ENCODE measurements around the gene PKMYT1.

The PKMYT1 gene

DNA sequence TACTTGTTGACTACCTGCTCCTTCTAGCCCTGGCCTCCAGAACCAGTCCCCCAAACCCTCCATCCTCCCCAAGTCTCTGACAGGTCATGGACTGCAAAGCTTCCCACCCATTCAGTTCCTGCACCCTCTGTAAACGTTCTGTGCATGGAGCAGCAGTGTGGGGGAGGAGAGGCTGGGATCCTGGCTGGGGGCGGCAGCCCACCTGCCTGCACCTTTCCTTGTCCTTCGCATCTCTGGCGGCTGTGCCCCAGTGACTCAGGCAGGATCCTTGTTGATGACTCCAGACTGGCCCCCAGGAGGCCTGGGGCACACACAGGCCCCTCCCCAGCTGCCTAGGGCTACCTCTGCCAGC, 1.6 kb upstream of the PKMYT1 start:
- Histone ChIP-seq H3K9me3 (ENCODE audit: insufficient read depth, low read length) (no peaks in the 10 kb centered on the region), H3K79me2 (ENCODE audit: low read length) (peaks cover 29% of the 10 kb centered on the region), H4K20me1 (ENCODE audit: insufficient read depth, low read length) (no peaks in the 10 kb centered on the region), H3K4me2 (ENCODE audit: low read length) (no peak overlapping the region), H3K27me3 (ENCODE audit: low read depth, low read length) (no peaks in the 10 kb centered on the region), H3K27ac (ENCODE audit: low read length) (no peak overlapping the region), H3K36me3 (replicated peaks; ENCODE audit: low read depth, low read length) (peaks cover 10% of the 10 kb centered on the region), H3K4me1 (ENCODE audit: low read length) (peaks cover 7% of the 10 kb centered on the region), H3K9ac (ENCODE audit: low read length) (no peak overlapping the region), H3K4me3 (ENCODE audit: low read length) (no peak overlapping the region), H2AFZ (ENCODE audit: low read depth, low read length) (no peak overlapping the region)
- TF ChIP-seq, protein P1, sequence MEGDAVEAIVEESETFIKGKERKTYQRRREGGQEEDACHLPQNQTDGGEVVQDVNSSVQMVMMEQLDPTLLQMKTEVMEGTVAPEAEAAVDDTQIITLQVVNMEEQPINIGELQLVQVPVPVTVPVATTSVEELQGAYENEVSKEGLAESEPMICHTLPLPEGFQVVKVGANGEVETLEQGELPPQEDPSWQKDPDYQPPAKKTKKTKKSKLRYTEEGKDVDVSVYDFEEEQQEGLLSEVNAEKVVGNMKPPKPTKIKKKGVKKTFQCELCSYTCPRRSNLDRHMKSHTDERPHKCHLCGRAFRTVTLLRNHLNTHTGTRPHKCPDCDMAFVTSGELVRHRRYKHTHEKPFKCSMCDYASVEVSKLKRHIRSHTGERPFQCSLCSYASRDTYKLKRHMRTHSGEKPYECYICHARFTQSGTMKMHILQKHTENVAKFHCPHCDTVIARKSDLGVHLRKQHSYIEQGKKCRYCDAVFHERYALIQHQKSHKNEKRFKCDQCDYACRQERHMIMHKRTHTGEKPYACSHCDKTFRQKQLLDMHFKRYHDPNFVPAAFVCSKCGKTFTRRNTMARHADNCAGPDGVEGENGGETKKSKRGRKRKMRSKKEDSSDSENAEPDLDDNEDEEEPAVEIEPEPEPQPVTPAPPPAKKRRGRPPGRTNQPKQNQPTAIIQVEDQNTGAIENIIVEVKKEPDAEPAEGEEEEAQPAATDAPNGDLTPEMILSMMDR (IDR thresholded peaks at IDR 0.05; ENCODE audit: low read depth, low read length) = no peak
- no peak for TF ChIP-seq EZH2phosphoT487 (IDR thresholded peaks at IDR 0.05; ENCODE audit: low read depth)

DNA sequence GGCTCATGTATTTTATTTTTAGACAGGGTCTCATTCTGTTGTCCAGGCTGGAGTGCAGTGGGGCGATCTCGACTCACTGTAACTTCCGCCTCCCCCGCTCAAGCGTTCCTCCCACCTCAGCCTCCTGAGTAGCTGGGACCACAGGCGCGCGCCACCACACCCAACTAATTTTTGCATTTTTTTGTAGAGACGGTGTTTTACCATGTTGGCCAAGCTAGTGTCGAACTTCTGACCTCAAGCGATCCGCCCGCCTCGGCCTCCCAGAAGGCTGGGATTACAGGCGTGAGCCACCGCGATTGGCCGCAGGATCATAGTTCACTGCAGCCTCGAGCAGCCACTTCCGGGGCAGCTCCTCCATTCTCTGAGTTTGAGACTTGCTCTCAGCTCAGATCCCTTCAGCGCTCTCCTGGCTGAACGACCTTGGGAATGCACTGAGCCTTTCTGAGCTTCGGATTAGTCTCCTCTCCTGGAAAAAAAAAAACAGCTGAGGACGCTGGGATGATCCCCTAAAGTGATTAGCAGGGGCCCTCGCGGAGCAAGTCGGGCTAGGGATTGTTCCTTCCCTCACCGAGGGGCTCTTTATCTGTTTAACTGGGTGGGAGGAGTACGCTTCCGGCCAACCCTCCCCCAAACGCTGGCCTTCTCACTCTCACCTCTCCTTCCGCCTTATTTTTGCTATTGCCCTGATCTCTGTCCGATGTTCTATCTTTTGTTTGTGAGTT, 1.1 kb upstream of the PKMYT1 start:
- Histone ChIP-seq H3K9me3 (ENCODE audit: insufficient read depth, low read length) (no peaks in the 10 kb centered on the region), H3K4me2 (ENCODE audit: low read length) (peak overlapping the region; percentile 71), H4K20me1 (ENCODE audit: insufficient read depth, low read length) (no peaks in the 10 kb centered on the region), H3K27me3 (ENCODE audit: low read depth, low read length) (no peaks in the 10 kb centered on the region), H3K4me1 (ENCODE audit: low read length) (peaks cover 7% of the 10 kb centered on the region), H3K36me3 (replicated peaks; ENCODE audit: low read depth, low read length) (peaks cover 11% of the 10 kb centered on the region), H2AFZ (ENCODE audit: low read depth, low read length) (no peak overlapping the region), H3K4me3 (ENCODE audit: low read length) (peak overlapping the region; percentile 92), H3K27ac (ENCODE audit: low read length) (no peak overlapping the region), H3K9ac (ENCODE audit: low read length) (peak overlapping the region; percentile 93; the same call in 1 of the 2 replicates), H3K79me2 (ENCODE audit: low read length) (peaks cover 29% of the 10 kb centered on the region)
- TF ChIP-seq, protein P1 (IDR thresholded peaks at IDR 0.05; ENCODE audit: low read depth, low read length) = no peak
- no peak for TF ChIP-seq EZH2phosphoT487 (IDR thresholded peaks at IDR 0.05; ENCODE audit: low read depth)

DNA sequence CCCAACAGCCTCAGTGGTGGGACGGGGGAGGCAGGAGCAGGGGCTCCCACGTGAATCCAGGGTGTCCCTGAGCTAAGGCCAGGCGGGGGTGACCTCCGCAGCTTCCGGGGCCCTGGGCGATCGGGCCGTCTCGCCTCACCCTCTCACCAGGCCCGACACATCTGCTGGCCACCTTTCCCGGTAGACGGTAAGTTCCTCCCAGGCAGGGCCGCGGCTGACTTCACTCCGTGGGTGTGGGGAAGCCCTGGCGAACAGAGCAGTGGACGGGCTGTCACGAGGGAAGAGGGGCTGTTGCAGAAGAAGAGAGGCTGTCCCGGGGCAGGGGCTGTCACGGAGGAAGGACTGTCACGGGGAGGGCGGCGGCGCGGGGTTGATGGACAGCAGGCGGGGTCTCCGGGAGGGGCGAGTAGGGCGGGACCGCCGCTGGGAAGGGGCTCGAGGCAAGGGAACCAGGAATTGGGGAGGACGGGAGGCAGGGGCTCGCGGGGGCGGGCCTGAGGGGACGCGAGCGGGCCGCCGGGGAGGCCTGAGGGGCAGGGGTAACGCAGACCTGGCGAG, 498 bp downstream of the PKMYT1 start:
- Histone ChIP-seq H3K4me1 (ENCODE audit: low read length) (peaks cover 7% of the 10 kb centered on the region), H3K9me3 (ENCODE audit: insufficient read depth, low read length) (no peaks in the 10 kb centered on the region), H3K36me3 (replicated peaks; ENCODE audit: low read depth, low read length) (peaks cover 26% of the 10 kb centered on the region), H3K9ac (ENCODE audit: low read length) (peak overlapping the region; percentile 93), H3K79me2 (ENCODE audit: low read length) (peaks cover 29% of the 10 kb centered on the region), H3K4me2 (ENCODE audit: low read length) (peak overlapping the region; percentile 98), H3K4me3 (ENCODE audit: low read length) (peak overlapping the region; percentile 92), H3K27ac (ENCODE audit: low read length) (peak overlapping the region; percentile 60), H4K20me1 (ENCODE audit: insufficient read depth, low read length) (0 out of 2 replicates have a peak, but pooled peaks cover 3% of the 10 kb centered on the region), H3K27me3 (ENCODE audit: low read depth, low read length) (no peaks in the 10 kb centered on the region), H2AFZ (ENCODE audit: low read depth, low read length) (no peak overlapping the region)
- TF ChIP-seq, protein P1 (IDR thresholded peaks at IDR 0.05; ENCODE audit: low read depth, low read length) = no peak
- TF ChIP-seq EZH2phosphoT487 (IDR thresholded peaks at IDR 0.05; ENCODE audit: low read depth) = no peak

DNA sequence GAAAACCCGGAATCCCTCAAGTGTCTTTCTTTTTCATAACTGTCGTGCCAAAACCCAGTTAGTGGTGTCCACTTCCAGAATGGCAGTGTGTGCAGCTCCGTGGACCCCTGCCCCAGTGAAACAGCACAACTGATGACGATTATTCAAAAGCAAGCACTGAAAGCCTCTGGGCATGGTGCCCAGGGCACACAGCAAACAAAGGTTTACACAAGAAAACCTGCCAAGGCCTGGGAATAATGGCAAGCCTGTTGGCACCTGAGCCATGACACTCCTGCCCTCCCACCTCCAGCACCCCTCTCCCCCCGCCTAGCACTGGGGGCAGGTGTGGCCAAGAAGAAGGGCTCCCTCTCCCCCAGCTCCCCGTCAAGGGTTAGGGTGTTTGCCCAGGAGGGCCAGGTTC, 2.8 kb downstream of the PKMYT1 start:
- Histone ChIP-seq H3K79me2 (ENCODE audit: low read length) (peaks cover 29% of the 10 kb centered on the region), H3K27me3 (ENCODE audit: low read depth, low read length) (no peaks in the 10 kb centered on the region), H3K27ac (ENCODE audit: low read length) (no peak overlapping the region), H2AFZ (ENCODE audit: low read depth, low read length) (no peak overlapping the region), H3K4me1 (ENCODE audit: low read length) (peaks cover 4% of the 10 kb centered on the region; the same call in 1 of the 2 replicates), H3K9ac (ENCODE audit: low read length) (no peak overlapping the region), H4K20me1 (ENCODE audit: insufficient read depth, low read length) (peaks cover 6% of the 10 kb centered on the region), H3K4me3 (ENCODE audit: low read length) (no peak overlapping the region), H3K9me3 (ENCODE audit: insufficient read depth, low read length) (no peaks in the 10 kb centered on the region), H3K4me2 (ENCODE audit: low read length) (no peak overlapping the region), H3K36me3 (replicated peaks; ENCODE audit: low read depth, low read length) (peaks cover 41% of the 10 kb centered on the region)
- TF ChIP-seq, protein P1 (IDR thresholded peaks at IDR 0.05; ENCODE audit: low read depth, low read length) = no peak
- no peak for TF ChIP-seq EZH2phosphoT487 (IDR thresholded peaks at IDR 0.05; ENCODE audit: low read depth)
